HG03575 (cell line): ENCODE data around the gene ZKSCAN1.

Experiments
- ATAC-seq: cut with Tn5 transposase; IDR thresholded peaks from one replicate; pipeline ENCODE4 v1.9.1; 2021; ENCODE audit not compliant: unreplicated experiment, insufficient number of reproducible peaks, low FRiP score; ENCODE audit errors: extremely low read depth

ZKSCAN1 gene

DNA sequence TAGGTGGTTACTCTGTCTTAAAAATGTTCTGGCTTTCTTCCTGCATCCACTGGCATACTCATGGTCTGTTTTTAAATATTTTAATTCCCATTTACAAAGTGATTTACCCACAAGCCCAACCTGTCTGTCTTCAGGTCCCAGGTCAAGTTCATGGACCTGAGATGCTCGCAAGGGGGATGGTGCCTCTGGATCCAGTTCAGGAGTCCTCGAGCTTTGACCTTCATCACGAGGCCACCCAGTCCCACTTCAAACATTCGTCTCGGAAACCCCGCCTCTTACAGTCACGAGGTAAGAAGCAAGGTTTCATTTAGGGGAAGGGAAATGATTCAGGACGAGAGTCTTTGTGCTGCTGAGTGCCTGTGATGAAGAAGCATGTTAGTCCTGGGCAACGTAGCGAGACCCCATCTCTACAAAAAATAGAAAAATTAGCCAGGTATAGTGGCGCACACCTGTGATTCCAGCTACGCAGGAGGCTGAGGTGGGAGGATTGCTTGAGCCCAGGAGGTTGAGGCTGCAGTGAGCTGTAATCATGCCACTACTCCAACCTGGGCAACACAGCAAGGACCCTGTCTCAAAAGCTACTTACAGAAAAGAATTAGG, 8.7 kb downstream of the ZKSCAN1 start:
- ATAC-seq, result no peak

DNA sequence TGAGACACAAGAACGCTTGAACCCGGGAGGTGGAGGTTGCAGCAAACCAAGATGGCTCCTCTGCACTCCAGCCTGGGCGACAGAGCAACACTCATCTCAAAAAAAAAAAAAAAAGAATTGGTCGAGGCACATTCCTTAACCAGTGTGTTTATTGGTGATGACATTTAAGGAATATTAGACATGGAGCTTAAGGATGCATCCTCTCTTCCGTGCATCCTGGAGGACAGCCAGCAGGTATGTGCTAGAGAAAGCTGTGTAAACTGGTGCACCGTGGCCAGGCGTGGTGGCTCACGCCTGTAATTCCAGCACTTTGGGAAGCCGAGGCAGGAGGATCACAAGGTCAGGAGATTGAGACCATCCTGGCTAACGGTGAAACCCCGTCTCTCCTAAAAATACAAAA, 11.8 kb downstream of the ZKSCAN1 start:
- no peak for ATAC-seq

DNA sequence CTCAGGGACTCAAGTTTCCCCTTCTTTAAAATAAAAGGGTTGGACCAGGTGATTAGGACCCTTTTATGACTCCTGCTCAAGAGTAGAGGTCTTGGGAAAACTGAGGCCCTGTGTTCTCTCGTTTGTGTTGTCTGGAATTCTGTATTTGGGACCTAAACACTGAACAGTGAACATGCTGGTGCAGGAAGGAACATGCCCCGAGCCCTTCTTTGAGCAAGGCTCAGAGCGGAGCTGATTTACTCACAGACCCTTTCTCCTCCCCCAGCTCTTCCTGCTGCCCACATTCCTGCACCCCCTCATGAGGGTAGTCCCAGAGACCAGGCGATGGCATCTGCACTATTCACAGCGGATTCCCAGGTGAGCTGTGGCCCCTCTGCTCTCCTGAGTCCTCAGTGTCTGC, 14.2 kb downstream of the ZKSCAN1 start:
- ATAC-seq, result no peak

DNA sequence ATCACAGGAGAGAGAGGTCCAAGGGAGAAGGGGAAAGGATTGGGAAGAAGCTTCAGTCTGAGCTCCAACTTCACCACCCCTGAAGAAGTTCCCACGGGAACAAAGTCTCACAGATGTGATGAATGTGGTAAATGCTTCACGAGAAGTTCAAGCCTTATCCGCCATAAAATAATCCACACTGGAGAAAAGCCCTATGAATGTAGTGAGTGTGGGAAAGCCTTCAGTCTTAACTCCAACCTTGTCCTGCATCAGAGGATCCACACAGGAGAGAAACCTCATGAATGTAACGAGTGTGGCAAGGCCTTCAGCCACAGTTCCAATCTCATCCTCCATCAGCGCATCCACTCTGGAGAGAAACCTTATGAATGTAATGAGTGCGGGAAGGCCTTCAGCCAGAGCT, 18.1 kb downstream of the ZKSCAN1 start:
- no peak for ATAC-seq

DNA sequence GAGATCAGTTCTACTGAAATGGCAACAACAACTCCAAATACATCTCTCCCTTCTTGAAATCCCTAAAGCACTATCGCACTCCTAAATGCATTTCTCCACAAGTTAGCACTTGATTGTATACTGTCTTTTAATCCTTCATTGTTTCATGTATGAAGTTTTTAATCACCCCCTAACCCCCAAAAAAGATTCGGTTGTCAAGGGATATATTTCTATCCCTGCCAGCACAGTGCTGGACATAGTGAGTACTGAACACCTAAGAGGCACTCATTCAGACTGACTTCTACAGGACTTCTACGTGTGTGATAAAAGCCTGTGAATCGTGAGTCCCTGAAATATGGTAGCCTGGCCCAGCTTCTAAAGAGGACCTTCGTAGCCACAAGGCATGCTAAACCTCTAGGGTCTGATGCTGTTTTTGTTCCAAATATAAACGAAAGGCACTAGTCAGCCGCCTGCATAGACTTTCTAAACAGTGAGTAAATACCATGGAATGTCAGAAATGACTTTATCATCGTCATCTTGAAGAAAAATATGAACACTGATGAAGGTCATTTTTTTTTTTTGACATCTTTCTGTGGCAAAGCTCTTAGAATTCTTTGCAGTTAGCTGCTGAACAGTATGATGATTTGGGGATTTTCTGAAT, 19.6 kb downstream of the ZKSCAN1 start:
- no peak for ATAC-seq

DNA sequence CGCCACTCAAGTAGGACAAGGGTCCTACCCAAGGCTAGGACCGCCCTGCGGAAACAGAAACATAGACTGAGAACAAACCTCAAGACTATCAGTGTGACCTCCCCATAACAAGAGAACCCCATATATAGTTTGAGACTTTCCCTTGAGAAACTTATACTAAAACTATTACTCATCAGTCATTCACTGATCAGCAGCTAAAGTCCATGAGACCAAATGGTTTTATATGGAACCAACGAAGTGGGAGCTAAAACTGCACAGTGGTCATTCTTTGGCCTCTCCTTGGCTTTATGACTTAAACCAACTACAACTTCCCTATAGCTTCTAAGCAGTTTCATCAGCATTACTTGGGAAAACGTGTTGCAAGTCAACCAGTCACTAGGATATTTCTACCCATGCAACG, 20.5 kb downstream of the ZKSCAN1 start:
- no peak for ATAC-seq

DNA sequence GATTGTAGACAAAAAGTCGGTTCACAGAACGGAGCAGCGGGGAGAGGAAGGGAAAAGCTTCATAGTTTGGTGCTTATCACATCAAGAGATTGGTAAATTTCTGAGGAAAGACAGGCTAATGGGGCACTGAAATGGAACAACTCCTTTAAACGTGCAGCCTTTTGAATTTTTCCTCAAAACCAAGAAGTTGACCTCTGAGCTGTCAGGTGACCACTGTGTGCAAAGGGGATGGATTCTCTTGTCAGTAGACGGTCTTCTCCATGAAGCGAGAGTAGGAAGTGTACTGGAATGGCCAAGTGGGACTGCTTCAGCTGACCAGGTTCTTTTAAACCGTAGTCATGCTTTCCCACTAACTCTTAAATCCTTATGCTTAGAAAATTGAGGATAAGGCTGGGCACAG, 22.9 kb downstream of the ZKSCAN1 start:
- no peak for ATAC-seq

DNA sequence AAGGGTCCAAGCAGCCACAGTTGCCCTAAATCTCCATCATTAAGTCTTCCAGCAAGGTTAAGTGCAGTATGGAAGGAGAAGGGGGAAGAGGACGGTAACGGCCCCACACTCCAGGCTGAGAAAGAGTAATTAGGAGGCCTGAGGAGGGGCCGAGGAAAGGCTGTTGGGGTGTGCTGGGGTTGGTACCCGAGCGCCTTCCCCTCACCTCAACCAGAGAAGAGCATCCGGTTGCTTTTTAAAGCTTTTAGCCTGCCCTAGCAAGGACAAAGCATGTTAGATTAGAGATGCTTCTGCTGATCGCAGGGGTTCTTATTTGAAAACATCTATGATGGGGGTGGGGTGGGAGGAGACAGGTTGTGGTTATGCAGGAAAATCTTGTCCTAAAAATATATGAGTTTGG, 25.2 kb downstream of the ZKSCAN1 start:
- no peak for ATAC-seq

DNA sequence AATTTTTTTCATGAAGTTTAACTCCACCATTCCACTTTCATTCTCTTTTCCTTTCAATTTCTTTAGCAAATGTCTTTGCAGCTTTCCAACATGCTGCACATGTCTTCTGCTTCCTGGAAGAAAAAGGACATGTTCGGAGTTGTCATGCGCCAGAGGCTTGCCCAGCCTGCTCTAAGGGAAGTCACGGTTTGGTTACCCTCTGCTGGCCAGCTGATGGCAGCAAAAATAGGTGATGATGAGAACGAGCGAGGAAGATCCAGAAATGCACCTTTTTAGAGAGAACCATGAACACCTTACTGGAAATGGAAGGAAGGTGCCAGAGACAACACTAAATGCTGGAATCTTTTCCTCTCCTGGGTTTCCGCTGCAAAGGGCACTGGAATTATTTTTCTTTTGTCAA, 29.3 kb downstream of the ZKSCAN1 start:
- ATAC-seq, result no peak

DNA sequence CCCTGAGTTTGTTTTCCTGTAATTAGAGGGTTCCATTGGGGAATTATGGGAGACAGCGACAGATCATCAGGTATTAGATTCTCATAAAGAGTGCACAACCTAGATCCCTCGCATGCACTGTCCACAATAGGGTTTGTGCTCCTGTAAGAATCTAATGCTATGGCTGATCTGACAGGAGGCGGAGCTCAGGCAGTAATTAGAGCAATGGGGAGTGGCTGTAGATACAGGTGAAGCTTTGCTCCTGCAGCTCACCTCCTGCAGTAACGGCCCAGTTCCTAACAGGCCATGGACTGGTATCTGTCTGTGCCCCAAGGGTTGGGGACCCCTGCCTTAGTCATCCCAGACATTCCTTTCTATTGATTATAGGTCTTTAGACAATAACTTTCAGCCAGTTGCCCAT, 33.3 kb downstream of the ZKSCAN1 start:
- no peak for ATAC-seq

DNA sequence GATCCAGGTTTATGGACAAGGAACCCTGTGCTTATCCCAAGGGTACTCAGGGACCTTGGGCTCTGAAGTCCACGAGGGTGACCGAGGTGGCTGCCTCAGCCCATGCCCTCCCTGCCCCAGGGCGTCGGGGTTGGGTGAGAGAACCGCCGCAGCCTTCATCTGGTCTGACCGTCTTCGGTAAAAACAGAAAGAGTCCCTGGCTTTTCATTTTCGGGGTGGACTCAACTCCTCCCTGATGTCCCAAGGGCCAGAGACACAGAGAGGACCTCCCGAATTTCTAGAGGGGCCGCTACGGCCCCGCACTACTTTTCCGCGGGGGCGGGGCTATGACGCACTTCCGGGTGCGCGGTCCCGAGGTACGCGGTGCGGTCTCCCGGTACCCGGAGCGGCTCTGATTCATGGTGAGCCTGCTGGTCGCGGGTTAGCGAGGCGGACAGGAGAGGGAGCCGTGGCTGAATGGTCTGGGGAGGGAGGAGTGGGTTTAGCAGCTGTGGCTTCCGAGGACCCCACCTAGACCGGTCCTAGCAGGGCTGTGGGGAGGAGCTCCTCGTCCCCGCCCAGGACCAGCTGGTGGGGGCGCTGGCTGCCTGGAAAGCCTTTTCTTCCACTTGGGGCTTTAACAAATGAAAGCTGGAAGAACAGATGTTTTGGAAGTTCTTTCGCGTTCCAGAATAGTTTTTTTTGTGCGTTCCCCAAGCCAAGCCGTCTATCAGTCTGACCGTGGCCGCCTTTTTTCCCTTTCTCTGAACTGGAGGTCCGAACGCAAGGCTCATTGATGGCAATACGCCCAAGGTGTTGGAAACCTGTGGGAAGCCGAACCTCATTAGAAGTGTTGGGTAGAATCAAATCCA, 34.3 kb downstream of the ZKSCAN1 start, which contains the start of gene ZSCAN21:
Gene ZSCAN21, plus strand, starts transcription at position 334 of the 851 bp plus-strand sequence. CDS start 7,233 bp downstream, outside the sequence.
- no peak for ATAC-seq

DNA sequence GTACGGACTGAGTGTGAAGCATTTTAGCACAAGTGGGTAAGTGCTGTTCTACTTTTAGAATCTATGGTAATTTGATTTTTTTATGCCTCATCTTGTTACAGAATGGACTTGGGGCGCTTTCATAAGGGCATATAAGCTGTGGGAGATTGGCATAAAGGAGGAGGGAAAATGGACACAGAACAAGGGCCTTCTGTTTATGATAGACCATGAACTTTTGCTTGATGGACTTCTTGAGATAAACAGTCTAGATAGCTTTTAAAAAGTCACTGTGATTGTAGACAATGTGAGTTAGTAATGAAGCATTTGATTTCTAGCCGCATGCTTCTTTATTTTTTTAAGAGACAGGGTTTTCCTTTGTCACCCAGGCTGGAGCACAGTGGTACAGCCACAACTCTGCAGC, 36.2 kb downstream of the ZKSCAN1 start:
- no peak for ATAC-seq

DNA sequence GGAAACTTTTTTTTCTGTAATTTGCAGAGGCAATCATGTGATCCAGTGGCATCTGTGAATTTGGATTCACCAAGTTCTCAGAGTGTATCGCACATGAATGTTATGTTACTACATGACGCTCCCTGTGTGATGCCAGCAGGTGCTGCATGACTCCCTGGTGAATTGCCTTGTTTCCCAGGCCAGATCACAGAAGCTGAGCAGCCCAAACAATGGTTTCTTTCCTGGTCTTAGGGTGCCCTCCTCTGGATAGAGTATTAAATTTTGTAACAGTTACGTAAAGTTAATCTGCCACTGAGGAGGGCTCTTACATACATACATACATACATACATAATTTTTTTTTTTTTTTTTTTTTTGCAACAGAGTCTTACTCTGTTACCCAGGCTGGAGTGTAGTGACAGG, 37.8 kb downstream of the ZKSCAN1 start:
- ATAC-seq, result no peak

DNA sequence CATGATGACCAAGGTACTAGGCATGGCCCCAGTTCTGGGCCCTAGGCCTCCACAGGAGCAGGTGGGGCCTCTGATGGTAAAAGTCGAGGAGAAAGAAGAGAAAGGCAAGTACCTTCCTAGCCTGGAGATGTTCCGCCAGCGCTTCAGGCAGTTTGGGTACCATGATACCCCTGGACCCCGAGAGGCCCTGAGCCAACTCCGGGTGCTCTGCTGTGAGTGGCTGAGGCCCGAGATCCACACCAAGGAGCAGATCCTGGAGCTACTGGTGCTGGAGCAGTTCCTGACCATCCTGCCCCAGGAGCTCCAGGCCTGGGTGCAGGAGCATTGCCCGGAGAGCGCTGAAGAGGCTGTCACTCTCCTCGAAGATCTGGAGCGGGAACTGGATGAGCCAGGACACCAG, 41.6 kb downstream of the ZKSCAN1 start:
- no peak for ATAC-seq

DNA sequence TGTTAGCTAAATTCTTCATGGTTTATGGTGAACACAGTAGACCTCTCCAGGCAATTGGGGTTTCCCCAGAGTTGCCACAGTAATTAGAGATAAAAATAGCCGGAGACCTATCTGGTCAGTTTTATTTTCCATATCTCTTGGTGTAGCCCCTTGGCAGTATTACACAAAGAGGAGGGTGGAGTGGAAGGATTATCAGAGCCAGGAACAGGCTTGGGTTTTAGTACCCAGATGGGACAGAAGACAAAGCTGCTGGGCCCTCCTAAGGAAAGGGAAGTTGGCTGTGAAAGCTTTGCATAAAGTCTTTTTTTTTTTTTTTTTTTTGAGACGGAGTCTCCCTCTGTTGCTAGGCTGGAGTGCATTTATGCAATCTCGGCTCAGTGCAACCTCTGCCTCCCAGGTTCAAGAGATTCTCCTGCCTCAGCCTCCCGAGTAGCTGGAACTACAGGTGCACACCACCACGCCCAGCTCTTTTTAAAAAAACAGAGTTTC, 43.9 kb downstream of the ZKSCAN1 start:
- ATAC-seq, result no peak

DNA sequence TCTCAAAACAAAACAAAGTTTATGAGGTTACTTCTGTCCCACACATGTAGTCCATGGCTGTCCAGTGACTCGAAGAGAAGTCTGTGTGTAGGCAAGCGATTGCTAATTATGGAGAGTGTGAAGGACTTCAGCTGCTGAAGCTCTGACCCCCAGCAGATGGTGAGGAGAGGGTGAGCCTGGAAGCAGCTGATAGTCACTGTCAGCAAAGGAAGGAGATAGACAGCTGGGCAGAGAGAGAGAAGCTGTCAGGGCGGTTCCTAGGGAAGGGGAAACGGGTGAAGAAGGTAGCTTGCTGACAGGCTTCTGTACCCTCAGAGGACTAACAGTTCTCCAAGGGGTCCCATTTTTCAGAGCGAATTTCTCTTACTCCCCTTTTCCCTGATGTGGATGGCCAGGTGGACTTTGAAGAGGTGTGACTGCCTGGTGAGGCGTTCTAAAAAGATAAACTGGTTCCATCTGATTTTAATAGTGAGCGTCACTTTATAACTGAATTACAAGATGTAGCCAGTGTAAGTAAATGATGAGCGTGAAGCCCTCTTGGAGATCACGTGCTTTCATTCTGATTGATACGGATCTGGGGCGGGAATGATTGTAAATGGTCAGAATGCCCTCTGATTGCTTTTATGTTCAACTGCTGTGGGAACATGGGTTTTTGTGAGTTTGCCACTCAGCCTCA, 46.3 kb downstream of the ZKSCAN1 start:
- ATAC-seq, result no peak

DNA sequence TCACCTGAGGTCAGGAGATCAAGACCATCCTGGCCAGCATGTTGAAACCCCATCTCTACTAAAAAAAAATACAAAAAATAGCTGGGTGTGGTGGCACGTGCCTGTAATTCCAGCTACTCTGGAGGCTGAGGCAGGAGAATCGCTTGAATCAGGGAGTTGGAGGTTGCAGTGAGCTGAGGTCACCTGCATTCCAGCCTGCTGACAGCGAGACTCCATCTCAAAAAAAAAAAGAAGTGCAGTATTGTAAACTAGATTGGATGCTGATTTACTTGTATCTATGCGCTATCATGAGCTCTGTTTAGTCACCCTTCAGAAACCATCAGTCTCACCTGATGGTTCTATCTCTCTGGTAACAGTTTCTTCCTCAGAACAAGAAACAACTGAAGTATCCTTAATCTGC, 48.0 kb downstream of the ZKSCAN1 start:
- ATAC-seq, result no peak

DNA sequence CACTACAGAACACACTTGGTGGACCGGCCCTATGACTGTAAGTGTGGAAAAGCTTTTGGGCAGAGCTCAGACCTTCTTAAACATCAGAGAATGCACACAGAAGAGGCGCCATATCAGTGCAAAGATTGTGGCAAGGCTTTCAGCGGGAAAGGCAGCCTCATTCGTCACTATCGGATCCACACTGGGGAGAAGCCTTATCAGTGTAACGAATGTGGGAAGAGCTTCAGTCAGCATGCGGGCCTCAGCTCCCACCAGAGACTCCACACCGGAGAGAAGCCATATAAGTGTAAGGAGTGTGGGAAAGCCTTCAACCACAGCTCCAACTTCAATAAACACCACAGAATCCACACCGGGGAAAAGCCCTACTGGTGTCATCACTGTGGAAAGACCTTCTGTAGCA, 48.8 kb downstream of the ZKSCAN1 start:
- no peak for ATAC-seq

DNA sequence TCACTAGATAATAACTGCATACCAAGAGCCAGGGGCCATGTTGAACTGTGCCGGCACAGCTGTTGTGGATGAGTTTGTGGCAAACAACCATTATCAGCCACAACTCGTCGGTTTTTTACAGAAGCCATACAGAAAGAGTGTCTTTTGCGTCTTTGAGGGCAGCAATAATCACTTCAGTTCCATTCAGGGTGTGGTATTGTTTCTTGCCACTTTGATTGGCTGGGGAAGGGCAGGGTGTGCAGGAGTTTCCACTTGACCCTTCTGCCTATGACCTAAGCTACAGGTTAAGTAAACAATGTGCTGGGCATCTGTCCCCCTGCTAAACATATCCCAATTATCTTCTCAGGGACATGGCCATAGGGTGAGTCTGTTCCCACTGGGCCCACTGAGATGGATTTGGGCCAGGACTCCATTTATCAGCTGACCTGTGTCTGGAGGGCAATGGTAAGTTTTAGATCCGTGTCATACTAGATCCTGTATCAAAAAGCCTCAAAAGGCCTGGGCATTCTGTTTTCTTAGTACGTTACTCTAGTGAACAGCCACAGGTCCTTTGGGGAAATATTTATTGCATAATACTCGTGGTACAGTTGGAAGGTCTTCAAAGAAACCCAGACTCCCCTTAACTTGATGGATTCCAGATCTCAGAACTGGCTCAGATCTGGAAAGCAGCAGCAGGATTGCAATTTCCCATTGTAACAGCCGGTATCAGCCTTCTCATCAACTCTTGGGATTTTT, 50.2 kb downstream of the ZKSCAN1 start:
- no peak for ATAC-seq
